ENCODE measurements around the gene PTAR1.

PTAR1 gene

DNA sequence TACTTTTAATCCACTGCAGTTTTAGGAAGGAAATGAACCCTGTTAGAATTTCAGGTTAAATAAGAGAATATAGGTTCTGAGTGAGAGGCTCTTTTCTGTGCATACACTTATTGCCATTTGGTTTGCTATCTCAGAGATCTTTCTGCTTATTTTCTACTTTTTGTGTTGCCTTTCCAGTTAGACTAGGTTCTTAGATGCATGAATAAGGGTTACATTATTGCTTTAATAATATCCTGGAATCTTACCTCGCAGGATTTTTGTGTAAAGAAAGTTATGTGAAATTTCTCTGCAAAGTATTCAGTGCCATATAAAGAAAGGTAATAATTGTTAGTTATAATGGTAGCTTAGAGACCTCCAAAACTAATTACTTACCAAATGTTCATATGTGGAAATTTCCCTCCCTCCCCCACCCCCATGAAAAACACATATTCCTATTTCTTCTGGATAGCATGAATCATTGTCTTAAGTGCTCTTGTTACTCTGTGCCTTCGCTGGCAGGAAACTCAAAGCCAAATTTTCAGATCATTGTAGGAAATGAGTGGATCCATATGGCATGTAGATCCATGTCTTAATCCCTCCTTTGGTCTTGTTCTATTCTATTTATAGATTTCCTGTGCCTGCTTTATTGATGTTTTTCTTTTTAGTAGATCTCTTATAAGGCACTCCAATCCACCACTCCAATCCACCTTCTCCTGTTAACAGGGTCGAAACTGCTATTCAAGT, 84.9 kb downstream of the PTAR1 start:
- TF ChIP-seq, protein P1, sequence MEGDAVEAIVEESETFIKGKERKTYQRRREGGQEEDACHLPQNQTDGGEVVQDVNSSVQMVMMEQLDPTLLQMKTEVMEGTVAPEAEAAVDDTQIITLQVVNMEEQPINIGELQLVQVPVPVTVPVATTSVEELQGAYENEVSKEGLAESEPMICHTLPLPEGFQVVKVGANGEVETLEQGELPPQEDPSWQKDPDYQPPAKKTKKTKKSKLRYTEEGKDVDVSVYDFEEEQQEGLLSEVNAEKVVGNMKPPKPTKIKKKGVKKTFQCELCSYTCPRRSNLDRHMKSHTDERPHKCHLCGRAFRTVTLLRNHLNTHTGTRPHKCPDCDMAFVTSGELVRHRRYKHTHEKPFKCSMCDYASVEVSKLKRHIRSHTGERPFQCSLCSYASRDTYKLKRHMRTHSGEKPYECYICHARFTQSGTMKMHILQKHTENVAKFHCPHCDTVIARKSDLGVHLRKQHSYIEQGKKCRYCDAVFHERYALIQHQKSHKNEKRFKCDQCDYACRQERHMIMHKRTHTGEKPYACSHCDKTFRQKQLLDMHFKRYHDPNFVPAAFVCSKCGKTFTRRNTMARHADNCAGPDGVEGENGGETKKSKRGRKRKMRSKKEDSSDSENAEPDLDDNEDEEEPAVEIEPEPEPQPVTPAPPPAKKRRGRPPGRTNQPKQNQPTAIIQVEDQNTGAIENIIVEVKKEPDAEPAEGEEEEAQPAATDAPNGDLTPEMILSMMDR (IDR thresholded peaks at IDR 0.05; ENCODE audit: low read length): no peak
- no peak for TF ChIP-seq EZH2 (optimal IDR thresholded peaks at IDR 0.05; ENCODE audit: low read depth, low read length)
- no peak for TF ChIP-seq EZH2phosphoT487 (IDR thresholded peaks at IDR 0.05; ENCODE audit: low read length)
- Histone ChIP-seq H2AFZ (ENCODE audit: low read length) (no peak overlapping the region), H3F3A (ENCODE audit: insufficient read depth, low read length) (peaks cover 6% of the 10 kb centered on the region; the same call in 1 of the 2 replicates), H3K36me3 (replicated peaks; ENCODE audit: insufficient read depth, low read length) (no peaks in the 10 kb centered on the region), H3K27ac (ENCODE audit: low read length) (peak overlapping the region; percentile 12; the same call in 1 of the 2 replicates), H3K79me2 (ENCODE audit: low read length) (no peaks in the 10 kb centered on the region), H3K4me1 (ENCODE audit: low read length) (peaks cover 9% of the 10 kb centered on the region), H4K20me1 (ENCODE audit: insufficient read depth, low read length) (no peaks in the 10 kb centered on the region), H3K9me2 (replicated peaks; ENCODE audit: insufficient read depth, low read length) (no peaks in the 10 kb centered on the region), H3K27me3 (replicated peaks; ENCODE audit: insufficient read depth, low read length) (no peaks in the 10 kb centered on the region), H3K4me3 (ENCODE audit: low read length) (no peak overlapping the region), H3K9me3 (replicated peaks; ENCODE audit: insufficient read depth, low read length) (no peaks in the 10 kb centered on the region), H3K4me2 (ENCODE audit: low read depth, low read length) (peak overlapping the region; percentile 14; the same call in 1 of the 2 replicates), H3K9ac (ENCODE audit: low read length) (no peak overlapping the region)
- DNase-seq: no peak

- TF ChIP-seq, protein P1 (IDR thresholded peaks at IDR 0.05; ENCODE audit: low read length): peak; percentile 15; the same call in 1 of the 2 replicates
- TF ChIP-seq EZH2 (optimal IDR thresholded peaks at IDR 0.05; ENCODE audit: low read depth, low read length): no peak
- Histone ChIP-seq H3K9me3 (replicated peaks; ENCODE audit: insufficient read depth, low read length) (no peaks in the 10 kb centered on the region), H3K79me2 (ENCODE audit: low read length) (no peaks in the 10 kb centered on the region), H3K4me2 (ENCODE audit: low read depth, low read length) (peak overlapping the region; percentile 14; the same call in 1 of the 2 replicates), H3K4me3 (ENCODE audit: low read length) (peak overlapping the region; percentile 4), H4K20me1 (ENCODE audit: insufficient read depth, low read length) (no peaks in the 10 kb centered on the region), H3K4me1 (ENCODE audit: low read length) (peaks cover 9% of the 10 kb centered on the region), H3K36me3 (replicated peaks; ENCODE audit: insufficient read depth, low read length) (no peaks in the 10 kb centered on the region), H3K27me3 (replicated peaks; ENCODE audit: insufficient read depth, low read length) (no peaks in the 10 kb centered on the region), H3K9me2 (replicated peaks; ENCODE audit: insufficient read depth, low read length) (no peaks in the 10 kb centered on the region), H3K27ac (ENCODE audit: low read length) (peak overlapping the region; percentile 12; the same call in 1 of the 2 replicates), H2AFZ (ENCODE audit: low read length) (no peak overlapping the region), H3F3A (ENCODE audit: insufficient read depth, low read length) (peaks cover 6% of the 10 kb centered on the region; the same call in 1 of the 2 replicates), H3K9ac (ENCODE audit: low read length) (no peak overlapping the region)
- DNase-seq: no peak
Measured at GRCh38 chr9:69674112-69674685, 85.6 kb downstream of the PTAR1 start.

GRCh38 chr9:69673311-69673640, 86.5 kb downstream of the PTAR1 start:
- Histone ChIP-seq H3K79me2 (ENCODE audit: low read length) (no peaks in the 10 kb centered on the region), H3K36me3 (replicated peaks; ENCODE audit: insufficient read depth, low read length) (no peaks in the 10 kb centered on the region), H3K4me2 (ENCODE audit: low read depth, low read length) (peak overlapping the region; percentile 100), H3K4me3 (ENCODE audit: low read length) (peak overlapping the region; percentile 88), H3K27ac (ENCODE audit: low read length) (no peak overlapping the region), H2AFZ (ENCODE audit: low read length) (peak overlapping the region; percentile 100), H3K9ac (ENCODE audit: low read length) (peak overlapping the region; percentile 49; the same call in 1 of the 2 replicates), H3K9me3 (replicated peaks; ENCODE audit: insufficient read depth, low read length) (no peaks in the 10 kb centered on the region), H3K9me2 (replicated peaks; ENCODE audit: insufficient read depth, low read length) (no peaks in the 10 kb centered on the region), H3F3A (ENCODE audit: insufficient read depth, low read length) (peaks cover 6% of the 10 kb centered on the region; the same call in 1 of the 2 replicates), H3K27me3 (replicated peaks; ENCODE audit: insufficient read depth, low read length) (no peaks in the 10 kb centered on the region), H3K4me1 (ENCODE audit: low read length) (peaks cover 9% of the 10 kb centered on the region), H4K20me1 (ENCODE audit: insufficient read depth, low read length) (no peaks in the 10 kb centered on the region)
- TF ChIP-seq, protein P1 (IDR thresholded peaks at IDR 0.05; ENCODE audit: low read length): no peak
- no peak for TF ChIP-seq EZH2 (optimal IDR thresholded peaks at IDR 0.05; ENCODE audit: low read depth, low read length)
- no peak for TF ChIP-seq EZH2phosphoT487 (IDR thresholded peaks at IDR 0.05; ENCODE audit: low read length)
- DNase-seq: no peak

Measured in MM.1S (cell line).